ENCODE measurements around the gene TP53I13. TPM values are rescaled to one million over a fixed set of nuclear protein-coding genes. Genes with fewer than 3 reads are reported as not detected.

TP53I13 gene
- total RNA-seq, 1 experiment from 2014 or later: 33.3 TPM

DNA sequence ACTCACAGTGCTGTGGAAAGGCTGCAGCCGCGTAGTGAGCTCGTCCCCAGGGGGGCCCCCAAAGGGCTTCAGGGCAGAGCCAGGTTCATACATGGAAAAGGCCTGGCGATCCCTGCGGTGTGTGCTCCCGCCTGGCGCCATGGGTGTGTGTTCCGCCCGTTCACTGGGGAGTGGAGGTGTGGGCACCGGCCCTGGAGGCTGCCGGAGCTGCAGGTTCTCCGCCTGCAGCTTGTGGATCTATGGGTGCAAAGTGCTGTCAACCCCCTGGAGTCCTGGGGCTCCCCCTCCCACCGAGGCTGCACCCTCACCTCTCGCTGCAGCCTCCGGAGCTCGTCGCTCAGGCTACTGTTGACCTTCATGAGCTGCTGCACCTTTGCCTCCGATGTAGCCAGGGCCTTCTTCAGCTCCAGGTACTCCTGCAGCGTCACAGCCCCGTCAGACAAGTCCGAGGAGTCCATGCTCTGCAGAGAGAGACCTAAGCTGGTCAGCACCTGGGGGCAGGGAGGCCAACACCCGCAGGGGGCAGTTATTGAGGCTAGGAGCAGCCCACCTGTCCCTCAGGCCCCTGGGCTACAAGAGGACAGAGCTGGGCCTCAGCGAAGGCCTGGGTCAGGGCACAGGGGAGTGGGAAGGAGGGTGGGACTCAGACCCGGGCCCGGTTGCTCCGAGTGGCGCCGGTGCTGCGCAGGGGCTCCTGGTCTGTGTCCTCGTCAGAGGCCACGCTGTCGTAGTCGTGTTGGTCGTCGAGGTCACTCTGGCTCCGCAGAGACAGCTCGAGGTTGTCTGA, 7.9 kb downstream of the TP53I13 start:
- intact Hi-C loops (cut with micrococcal nuclease): no loop called here
- no TSS peak for BruUV-seq (replicated peaks)
- ChIA-PET CTCF (interaction anchor here (1.1 to 6.0 kb wide), 2 partner anchors 16 kb away, joined by 3 to 38 read pairs; partner anchors contain the start of gene ANKRD13B), RAD21 (ENCODE audit: low non-redundant PET in 1 of 2, low total read pairs in 2 of 2, uncharacterized antibody in 2 of 2, unreplicated experiment in 2 of 2) (no interaction called here), POLR2A (no interaction called here)
- no peaks in the 10 kb centered on the region for H3K27me3 ChIP-seq (ENCODE audit: insufficient read depth, low read length)
- peaks cover 0 to 13% of the 10 kb centered on the region in 2 experiments; a peak in 2 of 4 replicates for H3K4me1 ChIP-seq (ENCODE audit: control insufficient read depth in 1 of 2, insufficient read depth in 2 of 2, low read length in 2 of 2)
- H3K4me2 ChIP-seq (ENCODE audit: low read length): no peak overlapping the region
- no peak overlapping the region for H2AFZ ChIP-seq (ENCODE audit: low read depth, low read length, poor library complexity, severe bottlenecking)
- no peak for DNase-seq (ENCODE audit: low read depth, low spot score)
- H3K9me3 ChIP-seq (ENCODE audit: control insufficient read depth in 1 of 2, insufficient read depth in 1 of 2, low read depth in 1 of 2, low read length in 2 of 2): no peaks in the 10 kb centered on the region
- no peak overlapping the region for H3K9ac ChIP-seq (ENCODE audit: low read length)
- no peaks in the 10 kb centered on the region for H3K79me2 ChIP-seq (ENCODE audit: insufficient read depth, low read length)
- TF ChIP-seq ZNF274 (IDR thresholded peaks at IDR 0.05; ENCODE audit: low read depth, low read length) (no peak), POLR2AphosphoS5 (IDR thresholded peaks at IDR 0.05; ENCODE audit: low read depth, low read length) (no peak), SP1 (IDR thresholded peaks at IDR 0.05; ENCODE audit: low read depth) (no peak), SIN3A (IDR thresholded peaks at IDR 0.05; ENCODE audit: low read depth) (no peak), ELF1 (IDR thresholded peaks at IDR 0.05; ENCODE audit: borderline replicate concordance, low read depth) (no peak), CBX3 (IDR thresholded peaks at IDR 0.05; ENCODE audit: low read depth) (no peak), JUND (IDR thresholded peaks at IDR 0.05) (no peak), RAD21 (IDR thresholded peaks at IDR 0.05; ENCODE audit: low read depth) (no peak)
- TF ChIP-seq, protein P1, sequence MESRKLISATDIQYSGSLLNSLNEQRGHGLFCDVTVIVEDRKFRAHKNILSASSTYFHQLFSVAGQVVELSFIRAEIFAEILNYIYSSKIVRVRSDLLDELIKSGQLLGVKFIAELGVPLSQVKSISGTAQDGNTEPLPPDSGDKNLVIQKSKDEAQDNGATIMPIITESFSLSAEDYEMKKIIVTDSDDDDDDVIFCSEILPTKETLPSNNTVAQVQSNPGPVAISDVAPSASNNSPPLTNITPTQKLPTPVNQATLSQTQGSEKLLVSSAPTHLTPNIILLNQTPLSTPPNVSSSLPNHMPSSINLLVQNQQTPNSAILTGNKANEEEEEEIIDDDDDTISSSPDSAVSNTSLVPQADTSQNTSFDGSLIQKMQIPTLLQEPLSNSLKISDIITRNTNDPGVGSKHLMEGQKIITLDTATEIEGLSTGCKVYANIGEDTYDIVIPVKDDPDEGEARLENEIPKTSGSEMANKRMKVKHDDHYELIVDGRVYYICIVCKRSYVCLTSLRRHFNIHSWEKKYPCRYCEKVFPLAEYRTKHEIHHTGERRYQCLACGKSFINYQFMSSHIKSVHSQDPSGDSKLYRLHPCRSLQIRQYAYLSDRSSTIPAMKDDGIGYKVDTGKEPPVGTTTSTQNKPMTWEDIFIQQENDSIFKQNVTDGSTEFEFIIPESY (IDR thresholded peaks at IDR 0.05; ENCODE audit: extremely low read depth, insufficient replicate concordance, low read length): no peak
- TF ChIP-seq, protein P2, sequence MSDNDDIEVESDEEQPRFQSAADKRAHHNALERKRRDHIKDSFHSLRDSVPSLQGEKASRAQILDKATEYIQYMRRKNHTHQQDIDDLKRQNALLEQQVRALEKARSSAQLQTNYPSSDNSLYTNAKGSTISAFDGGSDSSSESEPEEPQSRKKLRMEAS (IDR thresholded peaks at IDR 0.05): no peak
- TF ChIP-seq, protein P3, sequence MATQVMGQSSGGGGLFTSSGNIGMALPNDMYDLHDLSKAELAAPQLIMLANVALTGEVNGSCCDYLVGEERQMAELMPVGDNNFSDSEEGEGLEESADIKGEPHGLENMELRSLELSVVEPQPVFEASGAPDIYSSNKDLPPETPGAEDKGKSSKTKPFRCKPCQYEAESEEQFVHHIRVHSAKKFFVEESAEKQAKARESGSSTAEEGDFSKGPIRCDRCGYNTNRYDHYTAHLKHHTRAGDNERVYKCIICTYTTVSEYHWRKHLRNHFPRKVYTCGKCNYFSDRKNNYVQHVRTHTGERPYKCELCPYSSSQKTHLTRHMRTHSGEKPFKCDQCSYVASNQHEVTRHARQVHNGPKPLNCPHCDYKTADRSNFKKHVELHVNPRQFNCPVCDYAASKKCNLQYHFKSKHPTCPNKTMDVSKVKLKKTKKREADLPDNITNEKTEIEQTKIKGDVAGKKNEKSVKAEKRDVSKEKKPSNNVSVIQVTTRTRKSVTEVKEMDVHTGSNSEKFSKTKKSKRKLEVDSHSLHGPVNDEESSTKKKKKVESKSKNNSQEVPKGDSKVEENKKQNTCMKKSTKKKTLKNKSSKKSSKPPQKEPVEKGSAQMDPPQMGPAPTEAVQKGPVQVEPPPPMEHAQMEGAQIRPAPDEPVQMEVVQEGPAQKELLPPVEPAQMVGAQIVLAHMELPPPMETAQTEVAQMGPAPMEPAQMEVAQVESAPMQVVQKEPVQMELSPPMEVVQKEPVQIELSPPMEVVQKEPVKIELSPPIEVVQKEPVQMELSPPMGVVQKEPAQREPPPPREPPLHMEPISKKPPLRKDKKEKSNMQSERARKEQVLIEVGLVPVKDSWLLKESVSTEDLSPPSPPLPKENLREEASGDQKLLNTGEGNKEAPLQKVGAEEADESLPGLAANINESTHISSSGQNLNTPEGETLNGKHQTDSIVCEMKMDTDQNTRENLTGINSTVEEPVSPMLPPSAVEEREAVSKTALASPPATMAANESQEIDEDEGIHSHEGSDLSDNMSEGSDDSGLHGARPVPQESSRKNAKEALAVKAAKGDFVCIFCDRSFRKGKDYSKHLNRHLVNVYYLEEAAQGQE (IDR thresholded peaks at IDR 0.05; ENCODE audit: low read depth): no peak
- ATAC-seq: no peak
- no peaks in the 10 kb centered on the region for H4K20me1 ChIP-seq (ENCODE audit: insufficient read depth)
- peaks cover 9 to 10% of the 10 kb centered on the region in 2 experiments; a peak in 2 of 4 replicates for H3K36me3 ChIP-seq (ENCODE audit: control insufficient read depth in 1 of 2, insufficient read depth in 2 of 2, low read length in 2 of 2)
- H3K4me3 ChIP-seq (replicated peaks in 1 of 2; ENCODE audit: low read depth in 1 of 2, low read length in 2 of 2): no peak overlapping the region
- H3K27ac ChIP-seq (ENCODE audit: low read depth, low read length): no peak overlapping the region
- no peaks in the 10 kb centered on the region for H3K9me2 ChIP-seq (ENCODE audit: insufficient read depth)

Measured in HCT116 (cell line).